LNCAP (cell line): ENCODE measurements around the gene PDXP.

Experiments
- CTCF ChIP-seq: fragments of 450-650 bp; IDR thresholded peaks from 2 replicates; pipeline ENCODE4 v1.5.1; 2017; ENCODE audit warnings: mild to moderate bottlenecking

PDXP gene

DNA sequence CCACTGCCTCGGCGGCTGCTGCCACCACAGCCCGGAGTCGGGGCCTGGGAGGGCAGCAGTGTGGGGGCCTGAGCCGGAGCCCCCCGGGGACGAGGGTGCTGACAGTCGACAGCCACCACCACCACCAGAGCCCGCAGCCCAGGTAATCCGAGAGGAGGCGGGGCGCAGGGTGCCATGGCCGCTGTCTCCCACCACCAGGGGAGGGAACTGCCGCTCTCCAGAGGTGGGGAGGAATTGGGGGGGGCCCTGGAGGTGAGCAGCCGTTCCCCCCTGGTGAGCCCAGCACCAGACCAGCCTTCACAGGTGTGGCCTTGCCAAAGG, 50.9 kb downstream of the PDXP start:
- no peak for TF ChIP-seq CTCF

- TF ChIP-seq CTCF, result no peak
Observed at GRCh38 chr22:37710675-37711074, 52.2 kb downstream of the PDXP start.

- no peak for TF ChIP-seq CTCF
Observed at GRCh38 chr22:37711490-37711889, 53.0 kb downstream of the PDXP start.

- no peak for TF ChIP-seq CTCF
Observed at GRCh38 chr22:37713761-37714160, 55.2 kb downstream of the PDXP start.

DNA sequence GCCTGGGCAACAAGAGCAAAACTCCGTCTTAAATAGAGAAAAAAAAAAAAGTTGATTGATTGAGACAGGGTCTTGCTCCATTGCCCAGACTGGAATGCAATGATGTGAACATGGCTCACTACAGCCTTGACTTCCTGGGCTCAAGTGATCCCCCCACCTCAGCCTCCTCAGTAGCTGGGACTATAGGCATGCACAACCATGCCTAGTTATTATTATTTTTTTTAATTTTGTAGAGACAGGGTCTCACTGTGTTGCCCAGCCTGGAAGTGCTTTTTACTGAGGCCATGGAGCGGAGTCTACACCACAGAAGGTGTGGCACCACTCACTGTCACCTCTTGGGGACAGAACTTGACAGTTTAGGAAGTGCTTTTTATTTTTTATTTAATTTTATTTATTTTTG, 56.1 kb downstream of the PDXP start:
- no peak for TF ChIP-seq CTCF

- no peak for TF ChIP-seq CTCF
Observed at GRCh38 chr22:37715760-37716159, 57.2 kb downstream of the PDXP start.
